AG04450 (cell line): ENCODE results near the gene AUP1. TPM values are rescaled to one million over a fixed set of nuclear protein-coding genes. Genes with fewer than 3 reads are reported as not detected.
A peak's percentile ranks its signal among the peaks of the same experiment; 100 is the strongest.

Experiments used
- CTCF ChIA-PET: fragments of 300-600, 350-600 bp; formaldehyde crosslinking; extraction: SDS; loops from one replicate; lab custom pipeline; 2022; ENCODE audit warnings: antibody characterized with exemption, inconsistent platforms; lab: Charles Lee
- POLR2A ChIA-PET: fragments of 350-600 bp; formaldehyde crosslinking; extraction: SDS; loops from one replicate; lab custom pipeline; 2021; ENCODE audit warnings: antibody characterized with exemption, inconsistent platforms; lab: Yijun Ruan, JAX
- DNase-seq: peaks from one replicate; pipeline ENCODE4 v3.0.0-alpha.2; 2011; ENCODE audit warnings: low read depth, low spot score
- H3K27ac ChIP-seq: one replicate; pipeline ENCODE4 v1.5.1; 2012; ENCODE audit warnings: low read depth, low read length, control low read depth
- H3K27me3 ChIP-seq: one replicate; pipeline ENCODE4 v1.6.0; 2012; ENCODE audit warnings: low read length; ENCODE audit not compliant: control insufficient read depth, insufficient read depth
- H3K4me3 ChIP-seq: 2 replicates; pipeline ENCODE4 v1.5.1; 2011; ENCODE audit warnings: mild to moderate bottlenecking, low read depth, low read length, control low read depth
- H3K9me3 ChIP-seq: 2 replicates; pipeline ENCODE4 v1.5.1; 2012; ENCODE audit warnings: low read length; ENCODE audit not compliant: control insufficient read depth, insufficient read depth
- polyA plus RNA-seq: library from polyadenylated mRNA; depleted of rRNA; stranded (reverse); fragments of >200 nt; gene quantifications from 2 replicates; pipeline ENCODE4 v1.2.3, GENCODE V29; 2011
- TF ChIP-seq, protein P1 (sequence below): IDR thresholded peaks from 2 replicates; pipeline ENCODE4 v1.5.1; 2011; ENCODE audit warnings: low read depth, low read length, control low read depth, inconsistent platforms

AUP1 gene
- polyA plus RNA-seq, 1 experiment, result 51.9 TPM

DNA sequence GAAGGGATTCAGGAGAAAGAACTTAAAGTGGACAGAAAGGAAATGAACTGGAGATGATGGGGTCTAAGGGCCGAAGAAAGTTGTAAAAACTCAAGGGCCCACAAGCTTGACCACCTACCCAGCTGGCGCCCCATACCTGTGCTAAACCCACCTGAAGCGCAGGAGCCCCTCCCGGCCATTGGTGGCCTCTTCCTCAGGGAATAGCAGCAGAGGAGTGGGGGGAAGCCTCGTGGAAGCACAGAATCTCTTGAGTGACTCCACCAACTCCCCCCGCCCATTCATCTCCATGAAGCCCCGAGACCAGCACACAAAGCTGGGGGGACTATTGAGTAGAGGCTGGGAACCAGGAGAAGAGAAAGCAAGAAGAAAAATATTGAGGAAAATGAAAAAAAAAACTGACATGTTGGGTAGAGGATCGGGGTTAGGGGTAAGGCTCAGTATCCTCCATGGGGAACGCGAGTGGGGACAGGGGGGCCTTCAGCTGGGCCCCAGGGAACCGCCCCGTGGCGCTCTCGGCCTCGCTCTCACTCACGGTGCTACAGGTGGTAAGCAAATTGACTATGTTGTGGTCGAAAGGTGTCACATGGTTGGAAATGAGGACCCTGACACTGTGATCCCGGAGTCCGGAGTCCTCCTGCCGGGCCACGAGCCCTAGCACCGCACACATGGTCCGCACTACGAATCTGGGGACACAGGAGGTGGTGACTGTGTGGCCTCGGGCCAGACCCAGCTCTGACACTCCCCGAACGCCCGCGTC, 728 bp downstream of the AUP1 start:
- DNase-seq, result no peak
- POLR2A ChIA-PET, result interaction anchor here (0.9 to 2.0 kb wide), 4 partner anchors 25 to 70 kb away, joined by 3 to 16 read pairs (median 10); partner anchors contain the start of genes CCDC142, LOXL3, TTC31 and WBP1

DNA sequence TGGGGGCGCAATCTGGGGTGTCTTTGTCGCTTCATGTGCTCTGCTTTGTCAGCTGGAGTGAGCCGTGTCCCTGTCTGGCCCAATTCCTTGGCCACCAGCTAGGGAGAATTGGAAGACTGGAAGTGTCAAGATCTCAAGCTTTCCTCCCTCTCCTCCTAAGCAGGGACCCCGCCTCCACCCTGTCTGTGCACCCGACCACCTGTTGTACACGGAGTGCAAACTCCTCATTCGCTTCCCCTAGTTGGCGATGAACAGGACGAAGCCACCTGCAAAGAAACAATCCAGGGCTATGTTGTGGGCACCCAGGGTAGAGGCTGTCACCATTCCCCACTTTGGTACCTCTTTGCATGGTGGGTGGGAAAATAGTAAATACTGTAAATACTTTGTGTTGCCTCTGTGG, 1.8 kb downstream of the AUP1 start:
- POLR2A ChIA-PET, result no interaction called here
- DNase-seq, result no peak
- CTCF ChIA-PET, result no interaction called here
- Histone ChIP-seq H3K4me3 (no peak overlapping the region; the same call in 1 of the 2 replicates), H3K27me3 (peaks cover 3% of the 10 kb centered on the region), H3K27ac (no peak overlapping the region), H3K9me3 (peaks cover 10% of the 10 kb centered on the region; the same call in 1 of the 2 replicates)
- TF ChIP-seq, protein P1, sequence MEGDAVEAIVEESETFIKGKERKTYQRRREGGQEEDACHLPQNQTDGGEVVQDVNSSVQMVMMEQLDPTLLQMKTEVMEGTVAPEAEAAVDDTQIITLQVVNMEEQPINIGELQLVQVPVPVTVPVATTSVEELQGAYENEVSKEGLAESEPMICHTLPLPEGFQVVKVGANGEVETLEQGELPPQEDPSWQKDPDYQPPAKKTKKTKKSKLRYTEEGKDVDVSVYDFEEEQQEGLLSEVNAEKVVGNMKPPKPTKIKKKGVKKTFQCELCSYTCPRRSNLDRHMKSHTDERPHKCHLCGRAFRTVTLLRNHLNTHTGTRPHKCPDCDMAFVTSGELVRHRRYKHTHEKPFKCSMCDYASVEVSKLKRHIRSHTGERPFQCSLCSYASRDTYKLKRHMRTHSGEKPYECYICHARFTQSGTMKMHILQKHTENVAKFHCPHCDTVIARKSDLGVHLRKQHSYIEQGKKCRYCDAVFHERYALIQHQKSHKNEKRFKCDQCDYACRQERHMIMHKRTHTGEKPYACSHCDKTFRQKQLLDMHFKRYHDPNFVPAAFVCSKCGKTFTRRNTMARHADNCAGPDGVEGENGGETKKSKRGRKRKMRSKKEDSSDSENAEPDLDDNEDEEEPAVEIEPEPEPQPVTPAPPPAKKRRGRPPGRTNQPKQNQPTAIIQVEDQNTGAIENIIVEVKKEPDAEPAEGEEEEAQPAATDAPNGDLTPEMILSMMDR, result no peak

More for the DNA sequence above, 728 bp downstream of the AUP1 start:
- peak overlapping the region; percentile 77 for H3K27ac ChIP-seq
- peak overlapping the region; percentile 100 for H3K4me3 ChIP-seq
- H3K27me3 ChIP-seq, result no peaks in the 10 kb centered on the region
- peaks cover 10% of the 10 kb centered on the region; the same call in 1 of the 2 replicates for H3K9me3 ChIP-seq
- TF ChIP-seq, protein P1, result no peak
- CTCF ChIA-PET, result interaction anchor here (0.7 to 1.8 kb wide), 2 partner anchors 45 to 60 kb away, joined by 3 to 9 read pairs; partner anchors contain the start of genes CCDC142 and TTC31

DNA sequence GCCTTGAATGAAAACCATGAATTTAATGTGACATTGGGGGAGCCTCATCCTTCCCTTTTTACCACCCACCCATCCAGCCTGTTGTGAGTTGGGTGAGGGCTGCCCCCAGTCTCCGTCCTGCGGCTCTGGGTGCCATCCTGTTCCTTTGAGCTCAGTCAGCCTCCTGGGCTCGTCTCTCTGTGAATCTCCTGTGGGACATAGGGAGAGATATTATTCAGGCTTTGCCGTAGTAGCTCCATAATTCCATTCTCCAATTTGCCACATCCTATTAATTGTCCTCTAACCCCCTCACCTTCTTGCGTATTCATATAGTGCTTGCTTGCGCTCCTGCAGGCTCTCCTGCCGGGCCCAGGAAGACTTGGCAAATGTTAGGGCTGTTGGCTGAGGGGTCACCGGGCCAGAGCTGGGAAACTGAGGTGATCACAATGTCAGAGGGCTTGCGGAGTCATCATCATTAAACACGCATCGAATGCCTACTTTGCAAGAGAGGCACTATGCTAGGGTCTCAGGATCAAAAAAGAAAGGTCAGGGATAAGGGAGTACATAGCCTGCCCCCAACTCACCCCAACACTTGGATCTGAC, 2.8 kb downstream of the AUP1 start:
- ChIA-PET CTCF (no interaction called here), POLR2A (interaction anchor here (0.9 kb wide), 1 partner anchor 16 kb away, joined by 8 read pairs; no protein-coding TSS in a partner anchor)
- peaks cover 11% of the 10 kb centered on the region for H3K27me3 ChIP-seq
- H3K9me3 ChIP-seq, result peaks cover 10% of the 10 kb centered on the region; the same call in 1 of the 2 replicates
- no peak overlapping the region for H3K4me3 ChIP-seq
- TF ChIP-seq, protein P1, result no peak
- DNase-seq, result no peak
- no peak overlapping the region for H3K27ac ChIP-seq

DNA sequence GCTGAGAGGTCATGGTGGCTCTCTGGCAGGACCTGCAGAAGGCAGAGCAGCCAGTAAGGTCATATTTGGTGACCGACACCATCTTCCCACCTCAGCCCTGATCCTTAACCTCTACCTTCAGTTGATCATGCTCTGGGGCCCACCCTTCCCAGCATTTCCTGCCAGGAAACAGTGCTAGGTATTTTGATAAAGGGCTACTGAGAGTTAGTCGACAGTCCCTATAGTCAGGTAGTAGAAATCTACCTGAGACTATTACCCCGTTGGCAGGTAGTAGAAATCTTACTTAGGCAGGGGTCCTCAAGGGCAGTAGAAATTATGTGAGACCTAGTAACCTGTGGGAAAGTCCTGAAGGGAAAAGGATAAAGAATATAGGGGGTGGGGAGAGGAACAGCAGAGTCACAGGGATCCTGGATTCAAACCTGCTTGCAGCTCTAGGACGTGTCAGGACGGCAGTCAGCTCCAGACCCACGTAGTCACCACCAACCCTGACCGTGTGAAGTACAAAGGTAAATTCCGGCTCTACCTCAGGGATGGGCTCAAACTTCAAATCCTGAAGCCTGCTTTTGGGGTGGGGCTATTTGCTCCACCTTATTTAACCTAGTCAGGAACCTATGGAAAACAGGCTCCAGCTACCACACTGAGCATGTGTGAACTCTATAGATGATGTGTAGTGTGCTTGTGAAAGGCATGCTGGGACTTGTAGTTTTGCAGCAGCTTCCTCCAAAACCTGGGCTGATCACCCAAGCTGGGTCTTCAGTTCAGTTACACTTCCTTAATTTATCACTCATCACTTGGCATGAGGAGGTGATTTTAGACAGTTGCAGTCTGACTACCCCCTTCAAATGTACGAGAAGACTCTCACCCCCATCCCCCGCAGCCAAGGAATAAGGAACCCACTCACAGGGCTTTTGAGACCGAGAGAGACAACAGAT, 3.5 kb downstream of the AUP1 start, which contains the start of gene DQX1:
TSS of gene DQX1 (minus strand) at position 515 of the 932 bp plus-strand sequence. CDS start at position 13, 502 bp downstream.
- Histone ChIP-seq H3K27me3 (peaks cover 13% of the 10 kb centered on the region), H3K27ac (no peak within 1 kb of the TSS), H3K4me3 (no peak within 1 kb of the TSS), H3K9me3 (peaks cover 10% of the 10 kb centered on the region; the same call in 1 of the 2 replicates)
- ChIA-PET POLR2A (interaction anchor here (0.9 kb wide), 1 partner anchor 15 kb away, joined by 8 read pairs; no protein-coding TSS in a partner anchor), CTCF (no interaction called here)
- no peak for DNase-seq
- TF ChIP-seq, protein P1, result no peak
